ENCODE data around the gene RIPPLY1.
"Not testable (repeated sequence)": the region's sequence is repeated elsewhere in the genome, so short reads cannot be mapped to it uniquely, and the experiment has no call there.

RIPPLY1 gene

GRCh38 chrX:106905064-106905708 lies 2.0 kb upstream of the RIPPLY1 start:
- DNase-seq, result no peak

DNA sequence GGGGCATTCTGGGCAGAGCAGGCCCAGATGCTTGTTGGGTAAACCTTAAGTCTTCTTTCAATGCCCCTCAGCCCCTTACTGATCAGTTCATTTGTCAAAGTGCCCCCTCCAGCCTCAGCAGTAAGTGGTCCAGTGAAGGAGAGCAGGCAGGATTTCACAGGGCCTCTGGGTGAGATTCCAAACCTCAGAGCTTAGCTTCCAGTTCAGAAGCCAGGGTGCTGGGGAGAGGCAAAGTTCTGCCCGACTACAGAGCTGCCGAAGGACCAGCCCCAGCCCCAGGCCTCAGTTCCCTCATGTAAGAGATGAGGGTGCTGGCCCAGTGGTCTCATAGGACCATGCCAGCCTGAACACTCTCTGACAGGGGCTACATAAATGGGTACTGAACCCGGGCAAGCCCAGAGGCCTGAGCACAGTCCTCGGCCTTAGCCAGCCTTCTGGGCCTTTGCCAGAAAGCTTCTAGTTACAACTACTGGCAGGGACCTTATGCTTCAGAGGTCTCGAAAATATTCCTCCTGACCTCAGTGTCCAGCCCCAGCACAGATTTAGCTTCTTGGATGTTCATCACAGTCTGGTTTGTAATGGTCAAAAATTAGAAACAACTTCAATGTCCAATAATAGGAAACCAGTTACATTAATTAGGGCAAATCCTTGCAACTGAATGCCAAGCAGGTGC lies 851 bp upstream of the RIPPLY1 start:
- no peak for DNase-seq

DNA sequence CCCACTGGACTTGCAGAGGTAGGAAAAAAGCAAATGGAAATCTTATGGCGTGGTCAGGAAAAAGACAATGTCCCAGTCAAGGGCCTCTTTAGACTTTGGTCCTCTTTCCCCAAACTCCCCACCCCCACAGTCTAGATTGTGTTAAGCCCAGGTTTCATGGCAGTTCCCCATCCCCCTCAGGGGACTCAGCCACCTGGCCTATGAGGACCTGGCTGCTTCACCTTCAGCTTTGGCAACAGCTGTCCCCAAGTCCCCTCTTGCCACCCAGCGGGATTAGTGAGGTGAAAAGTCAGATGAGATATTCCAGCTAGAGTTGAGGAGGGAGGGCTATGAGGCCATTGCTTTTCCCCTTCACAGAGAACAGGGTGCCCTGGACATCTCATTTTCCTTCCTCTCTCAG lies 457 bp downstream of the RIPPLY1 start:
- DNase-seq, result no peak

- no peak for DNase-seq
These were observed 1.3 kb downstream of the RIPPLY1 start for GRCh38 chrX:106901781-106902219.

- no peak for DNase-seq
These were observed 1.8 kb downstream of the RIPPLY1 start for GRCh38 chrX:106901341-106901740.

DNA sequence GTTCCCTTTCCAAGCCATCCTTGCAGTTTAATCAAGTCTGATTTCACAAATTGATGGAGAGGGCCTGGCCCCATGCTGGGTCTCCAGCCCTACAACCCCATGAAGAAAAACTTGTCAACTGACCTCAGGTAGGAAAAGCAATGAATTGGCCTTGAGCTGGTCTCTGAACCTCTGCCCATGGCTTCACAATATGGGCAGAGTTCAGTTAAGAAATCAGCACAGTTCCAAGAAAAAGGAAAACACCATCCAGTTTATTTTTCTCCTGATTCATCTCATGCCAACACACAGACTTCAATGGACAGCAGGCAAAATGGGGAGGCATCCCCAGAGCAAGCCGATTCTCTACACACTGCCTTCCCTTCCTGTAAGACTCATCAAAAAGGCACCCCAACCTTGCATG lies 3.3 kb downstream of the RIPPLY1 start:
- no peak for DNase-seq

DNA sequence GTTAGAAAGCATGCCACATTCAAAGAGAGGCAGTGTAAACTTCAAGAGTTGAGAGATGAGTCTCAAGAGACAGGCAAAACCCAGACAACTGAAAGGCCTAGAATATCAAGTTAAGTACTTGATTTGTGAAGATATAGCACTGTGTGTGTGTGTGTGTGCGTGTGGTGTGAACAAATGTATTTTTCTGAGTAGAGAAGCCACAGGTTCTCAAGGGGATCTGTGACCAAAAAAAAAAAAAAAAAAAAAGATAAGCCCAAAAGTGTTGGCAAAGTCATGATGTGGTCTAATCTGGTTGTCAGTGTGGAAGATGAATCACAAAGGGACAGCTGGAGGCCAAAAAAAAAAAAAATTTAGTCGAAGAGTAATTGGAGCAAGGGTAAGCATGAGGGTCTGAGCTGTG lies 3.9 kb downstream of the RIPPLY1 start:
- no peak for DNase-seq

DNA sequence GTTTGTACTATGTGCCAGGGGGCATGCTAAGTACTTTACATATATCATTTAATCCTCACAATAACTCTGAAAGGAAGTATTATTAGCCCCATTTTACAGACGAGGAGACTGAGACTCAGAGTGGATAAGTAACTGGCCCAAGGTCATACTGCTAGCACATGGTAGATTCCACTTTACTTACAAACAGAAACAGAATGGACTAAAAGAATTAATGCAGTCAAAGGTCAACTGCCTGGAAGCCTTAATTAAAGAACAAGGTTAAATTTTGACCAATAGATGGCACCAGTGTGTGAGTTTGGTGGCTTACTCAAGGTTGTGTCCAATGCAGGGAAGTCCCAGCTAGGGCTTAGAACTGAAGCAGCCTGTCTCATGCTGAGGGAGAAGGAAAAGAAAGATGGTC lies 4.7 kb downstream of the RIPPLY1 start:
- DNase-seq, result peak in 1 of 2 experiments; percentile 26

GRCh38 chrX:106897259-106897658 lies 5.9 kb downstream of the RIPPLY1 start:
- DNase-seq, result no peak

DNA sequence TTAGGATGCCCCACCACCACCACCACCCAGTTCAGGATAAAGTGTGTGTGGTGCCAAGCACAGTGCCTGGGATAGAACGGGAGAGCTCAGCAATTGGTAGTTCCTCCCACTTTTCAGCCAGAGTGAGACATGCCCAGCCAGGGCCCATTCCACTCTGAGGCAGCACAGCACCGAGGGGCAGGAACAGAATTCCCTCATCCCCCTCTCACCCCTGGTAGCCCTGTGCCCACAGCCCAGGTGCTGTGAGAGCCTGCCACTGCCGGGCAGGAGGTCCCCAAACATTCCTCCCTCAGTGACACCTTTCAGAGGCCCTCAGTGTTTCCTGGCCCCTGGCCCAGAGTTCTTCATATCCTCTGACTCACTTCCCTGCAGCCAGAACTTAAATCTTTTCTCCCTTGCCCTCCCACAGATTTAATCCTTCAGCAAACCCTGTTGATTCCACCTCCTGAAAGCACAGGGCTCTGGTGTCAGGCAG lies 8.1 kb downstream of the RIPPLY1 start:
- DNase-seq, result peak in 1 of 2 experiments; percentile 27

- DNase-seq, result peak; percentile 0 to 34
These were observed 8.7 kb downstream of the RIPPLY1 start for GRCh38 chrX:106894392-106894909.

GRCh38 chrX:106891762-106892460 lies 11.2 kb downstream of the RIPPLY1 start:
- DNase-seq, result no peak

DNA sequence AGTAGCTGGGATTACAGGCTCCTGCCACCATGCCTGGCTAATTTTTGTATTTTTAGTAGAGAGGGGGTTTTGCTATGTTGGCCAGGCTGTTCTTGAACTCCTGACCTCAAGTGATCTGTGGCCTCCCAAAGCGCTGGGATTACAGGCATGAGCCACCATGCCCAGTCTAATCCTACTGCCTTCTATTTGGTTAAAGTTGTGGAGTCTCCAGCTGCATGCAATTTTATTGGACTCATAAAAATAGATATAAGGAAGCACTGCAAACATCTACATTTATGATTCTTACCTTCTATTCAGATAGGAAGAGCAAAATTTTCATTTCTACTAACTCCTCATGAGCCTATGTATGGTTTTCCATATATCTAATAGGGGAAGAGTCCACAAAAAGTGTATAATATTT lies 13.7 kb downstream of the RIPPLY1 start:
- no peak for DNase-seq

DNA sequence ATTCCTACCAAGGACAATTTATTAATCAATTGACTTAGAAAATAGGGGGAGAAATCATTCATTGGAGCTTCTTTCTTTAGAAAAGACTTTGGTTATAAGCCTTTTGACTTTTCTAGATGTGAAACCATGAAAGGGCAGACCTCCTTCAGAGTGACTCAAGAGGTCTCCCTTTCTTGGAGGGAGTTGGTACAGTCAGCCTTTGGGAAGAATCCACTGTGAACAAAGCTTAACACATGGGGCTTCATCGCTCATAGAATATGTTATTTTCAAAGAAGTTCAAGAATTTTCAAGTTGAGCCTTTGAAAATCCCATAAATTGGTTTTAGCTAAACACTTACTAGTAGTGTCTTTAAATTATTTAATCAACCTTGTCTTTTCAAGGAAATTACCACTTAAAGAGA lies 28.0 kb downstream of the RIPPLY1 start:
- no peak for DNase-seq

- peak in 1 of 2 experiments; percentile 4 for DNase-seq
These were observed 29.1 kb downstream of the RIPPLY1 start for GRCh38 chrX:106874075-106874474.

GRCh38 chrX:106872796-106873195 lies 30.3 kb downstream of the RIPPLY1 start:
- not testable (repeated sequence) for DNase-seq

- DNase-seq, result no peak
These were observed 39.4 kb downstream of the RIPPLY1 start for GRCh38 chrX:106863697-106864096.

DNA sequence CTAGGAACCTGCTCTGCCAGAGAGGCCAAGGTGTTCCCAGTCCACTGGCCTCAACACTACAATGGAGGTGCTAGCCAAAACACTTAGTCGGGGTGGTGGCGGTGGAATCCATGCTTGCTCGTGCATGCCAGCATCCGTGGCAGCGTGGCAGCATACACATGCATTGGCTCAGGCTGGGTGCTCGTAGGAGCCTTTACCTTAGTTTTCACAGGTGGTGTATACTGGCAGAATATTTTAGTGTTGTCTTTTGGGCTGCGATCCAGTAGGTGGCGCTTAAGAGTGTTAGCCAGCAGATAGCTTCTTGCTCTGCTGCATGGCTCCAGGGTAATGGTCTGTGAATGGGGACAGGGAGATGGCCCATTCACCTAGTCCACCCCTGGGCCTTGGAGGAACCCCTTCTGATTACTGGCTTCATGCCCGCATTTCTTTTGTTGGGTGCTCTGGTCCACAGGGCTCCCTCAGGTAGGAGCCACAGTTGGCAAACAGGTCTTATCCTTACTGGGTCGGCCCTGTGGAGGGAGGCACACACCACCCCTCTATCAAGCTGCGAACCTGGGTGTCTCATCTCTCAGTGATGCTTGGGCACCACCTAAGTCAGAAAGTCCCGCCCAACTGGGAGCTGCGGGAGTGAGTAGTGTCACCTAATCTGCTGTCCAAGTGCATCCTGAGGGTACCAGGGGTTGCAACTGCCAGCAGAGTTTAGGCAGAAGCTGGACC lies 40.0 kb downstream of the RIPPLY1 start:
- DNase-seq, result no peak

Measured in SW 1271 (cell line).